K562 (cell line): ENCODE results near the gene UBL7. TPM values are rescaled to one million over a fixed set of nuclear protein-coding genes. Genes with fewer than 3 reads are reported as not detected.

Source experiments
- BACH1 ChIP-seq: fragments of 200-800 bp; sonication (Bioruptor generic); IDR thresholded peaks from 2 replicates; pipeline ENCODE4 v1.6.1; 2016; ENCODE audit warnings: missing genetic modification characterization, missing compliant biosample characterization
- CTBP1 ChIP-seq: fragments of 450-650 bp; IDR thresholded peaks from 2 replicates; pipeline ENCODE4 v1.6.1; 2016; ENCODE audit warnings: borderline replicate concordance
- EGR1 ChIP-seq: fragments of 450-650 bp; conservative IDR thresholded peaks from 2 replicates; pipeline ENCODE4 v1.6.1; 2017; ENCODE audit warnings: mild to moderate bottlenecking
- ELF2 ChIP-seq: fragments of 250-450 bp; sonication (Bioruptor Pico); IDR thresholded peaks from 2 replicates; pipeline ENCODE4 v1.5.0; 2021; ENCODE audit warnings: mild to moderate bottlenecking
- NR2C2 ChIP-seq, 2 experiments: fragments of 200-800 bp in 1 of 2; sonication (Bioruptor generic) in 1 of 2; sonication (generic) in 1 of 2; formaldehyde crosslinking in 1 of 2; IDR thresholded peaks; 2 replicates each; pipeline versions ENCODE4 v1.6.1 to v1.8.0; 2016 to 2022; ENCODE audit warnings: mild to moderate bottlenecking in 1 of 2, missing compliant biosample characterization in 1 of 2, missing genetic modification characterization in 1 of 2, missing genetic modification reagents in 1 of 2
- STAT5A ChIP-seq: IDR thresholded peaks from 2 replicates; pipeline ENCODE4 v1.6.1; 2012; ENCODE audit warnings: low read length, inconsistent platforms, borderline replicate concordance
- ZNF311 ChIP-seq: fragments of 250-450 bp; sonication (Bioruptor Pico); IDR thresholded peaks from 2 replicates; pipeline ENCODE4 v1.4.0; 2020; ENCODE audit warnings: mild to moderate bottlenecking, moderate library complexity
- ZNF668 ChIP-seq: fragments of 250-450 bp; sonication (Bioruptor Pico); IDR thresholded peaks from 2 replicates; pipeline ENCODE4 v1.8.0; 2022; ENCODE audit warnings: mild to moderate bottlenecking, inconsistent platforms
- polyA plus RNA-seq, 8 experiments: library from polyadenylated mRNA; depleted of rRNA in 4 of 8; stranded (reverse) in 5 of 8; unstranded in 3 of 8; fragments of >200 nt; fragmentation: Nextera tagmentation in 2 of 8; fragmentation: Illumina TruSeq in 1 of 8; extraction: Ambion mirVana in 2 of 8; extraction: Trizol in 1 of 8; gene quantifications; 2 replicates each; pipeline versions ENCODE4 v1.2.1 to v1.2.3, GENCODE V29; 2011 to 2014; ENCODE audit warnings: inconsistent platforms in 1 of 8, missing spikeins in 1 of 8
- total RNA-seq, 7 experiments: library from RNA; depleted of rRNA in 6 of 7; stranded (reverse); fragments of >200 nt in 6 of 7; fragmentation: Illumina TruSeq in 2 of 7; extraction: Trizol in 2 of 7; gene quantifications; 2 replicates each; pipeline versions ENCODE4 v1.2.1 to v1.2.3, GENCODE V29; 2011 to 2021; ENCODE audit warnings: low replicate concordance in 1 of 7
- TF ChIP-seq, protein P1 (sequence below): sonication (generic); IDR thresholded peaks from 2 replicates; pipeline ENCODE4 v1.6.1; 2016
- TF ChIP-seq, protein P2 (sequence below): fragments of 250-450 bp; sonication (Bioruptor Pico); IDR thresholded peaks from 2 replicates; pipeline ENCODE4 v1.5.1; 2021; ENCODE audit warnings: mild to moderate bottlenecking

The UBL7 gene
- total and polyA plus RNA-seq, 9 of the 15 experiments (the other 6 are each of a cell fraction or from before 2014, with no cell fraction given) = 19.2 to 63.4 (median 44.9) TPM

DNA sequence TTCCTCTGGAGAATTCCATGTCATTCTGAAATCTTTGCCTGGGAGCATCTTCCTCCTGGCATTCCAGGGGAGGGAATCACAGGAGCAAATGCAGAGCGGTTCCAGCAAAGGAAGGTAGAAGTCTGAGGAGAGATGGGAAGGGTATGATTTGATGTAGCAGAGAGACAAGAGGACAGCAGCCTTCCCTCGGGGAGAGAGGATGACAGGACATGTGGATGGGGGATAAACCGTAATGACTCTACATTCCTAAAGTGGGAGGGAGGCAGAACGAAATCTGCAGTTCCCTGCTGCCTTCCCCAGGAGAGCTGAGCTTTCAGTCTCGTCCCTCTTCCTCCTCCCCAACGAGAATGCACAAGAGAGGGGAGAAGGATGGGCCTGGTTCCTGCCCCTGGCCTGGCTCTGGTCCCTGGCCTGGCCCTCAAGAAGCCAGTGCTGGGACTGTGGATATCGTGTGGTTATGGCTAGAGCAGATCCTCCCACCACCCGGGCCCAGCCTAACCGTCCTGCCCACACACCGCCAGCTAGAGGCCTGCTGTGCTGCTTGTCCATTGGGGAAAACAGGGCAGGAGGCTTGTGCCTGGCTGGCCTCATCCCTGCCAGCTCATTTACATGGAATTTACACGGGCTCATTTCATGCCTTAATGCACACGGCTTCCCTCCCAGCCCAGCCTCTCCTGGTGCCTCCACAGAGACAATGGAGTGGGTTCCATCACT lies 53.8 kb downstream of the UBL7 start (continued):
- TF ChIP-seq BACH1 (tag) = no peak
- TF ChIP-seq ZNF311 (CRISPR knock-in tag) = no peak
- TF ChIP-seq EGR1 = peak; percentile 35; the same call in 1 of the 2 replicates
- no peak for TF ChIP-seq ELF2 (CRISPR knock-in tag)
- no peak for TF ChIP-seq STAT5A
- TF ChIP-seq ZNF668 (CRISPR knock-in tag) = no peak
- TF ChIP-seq, protein P1, sequence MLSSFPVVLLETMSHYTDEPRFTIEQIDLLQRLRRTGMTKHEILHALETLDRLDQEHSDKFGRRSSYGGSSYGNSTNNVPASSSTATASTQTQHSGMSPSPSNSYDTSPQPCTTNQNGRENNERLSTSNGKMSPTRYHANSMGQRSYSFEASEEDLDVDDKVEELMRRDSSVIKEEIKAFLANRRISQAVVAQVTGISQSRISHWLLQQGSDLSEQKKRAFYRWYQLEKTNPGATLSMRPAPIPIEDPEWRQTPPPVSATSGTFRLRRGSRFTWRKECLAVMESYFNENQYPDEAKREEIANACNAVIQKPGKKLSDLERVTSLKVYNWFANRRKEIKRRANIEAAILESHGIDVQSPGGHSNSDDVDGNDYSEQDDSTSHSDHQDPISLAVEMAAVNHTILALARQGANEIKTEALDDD = no peak
- TF ChIP-seq, protein P2, sequence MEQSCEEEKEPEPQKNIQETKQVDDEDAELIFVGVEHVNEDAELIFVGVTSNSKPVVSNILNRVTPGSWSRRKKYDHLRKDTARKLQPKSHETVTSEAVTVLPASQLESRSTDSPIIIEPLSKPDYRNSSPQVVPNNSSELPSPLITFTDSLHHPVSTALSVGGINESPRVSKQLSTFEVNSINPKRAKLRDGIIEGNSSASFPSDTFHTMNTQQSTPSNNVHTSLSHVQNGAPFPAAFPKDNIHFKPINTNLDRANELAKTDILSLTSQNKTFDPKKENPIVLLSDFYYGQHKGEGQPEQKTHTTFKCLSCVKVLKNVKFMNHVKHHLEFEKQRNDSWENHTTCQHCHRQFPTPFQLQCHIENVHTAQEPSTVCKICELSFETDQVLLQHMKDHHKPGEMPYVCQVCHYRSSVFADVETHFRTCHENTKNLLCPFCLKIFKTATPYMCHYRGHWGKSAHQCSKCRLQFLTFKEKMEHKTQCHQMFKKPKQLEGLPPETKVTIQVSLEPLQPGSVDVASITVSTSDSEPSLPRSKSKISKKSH (CRISPR knock-in tag) = no peak
- TF ChIP-seq CTBP1 = peak; percentile 55; the same call in 1 of the 2 replicates
- no peak for TF ChIP-seq NR2C2 (CRISPR knock-in tag; IDR thresholded peaks at IDR 0.05)
- TF ChIP-seq NR2C2 (tag; IDR thresholded peaks at IDR 0.05) = no peak
- TF ChIP-seq, all 486 proteins: peak for 5
